ENCODE results near the gene SCN1B. TPM values are rescaled to one million over a fixed set of nuclear protein-coding genes. Genes with fewer than 3 reads are reported as not detected.

SCN1B gene
- total RNA-seq, 4 donors from 2014 or later: 0.26 to 5.9 (median 1.2) TPM; not detected in 1

DNA sequence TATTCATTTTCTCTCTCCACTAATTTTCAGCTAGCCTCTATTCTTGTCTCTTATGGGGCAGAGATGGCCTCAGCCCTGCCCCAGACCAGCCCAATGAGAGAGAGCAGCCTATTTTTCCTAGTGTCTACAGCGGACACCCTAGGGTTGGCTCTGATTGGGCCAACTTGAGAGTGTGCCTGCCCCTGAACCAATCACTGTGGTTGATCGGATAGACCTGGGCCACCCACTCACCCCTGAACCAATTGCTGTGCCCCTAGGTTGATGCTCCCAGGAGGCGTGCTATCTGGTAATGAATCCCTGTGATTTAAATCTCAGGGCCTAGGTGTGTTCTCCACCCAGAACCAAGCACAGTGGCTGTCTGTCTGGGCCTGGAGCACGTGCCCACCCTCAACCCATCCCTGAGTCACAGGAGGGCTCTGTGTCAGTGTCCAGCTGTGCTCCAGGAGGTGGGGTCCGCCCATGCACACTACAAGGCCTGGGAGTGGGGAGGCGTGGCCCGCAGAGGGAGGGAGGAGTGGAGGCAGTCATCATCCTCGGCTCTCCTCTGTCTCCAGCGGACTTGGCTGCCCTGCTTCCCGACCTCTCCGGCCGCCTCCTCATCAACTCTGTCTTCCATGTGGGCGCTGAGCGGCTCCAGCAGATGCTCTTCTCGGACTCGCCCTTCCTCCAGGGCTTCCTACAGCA is 14.9 kb upstream of the SCN1B start:
- TF ChIP-seq, protein P1, sequence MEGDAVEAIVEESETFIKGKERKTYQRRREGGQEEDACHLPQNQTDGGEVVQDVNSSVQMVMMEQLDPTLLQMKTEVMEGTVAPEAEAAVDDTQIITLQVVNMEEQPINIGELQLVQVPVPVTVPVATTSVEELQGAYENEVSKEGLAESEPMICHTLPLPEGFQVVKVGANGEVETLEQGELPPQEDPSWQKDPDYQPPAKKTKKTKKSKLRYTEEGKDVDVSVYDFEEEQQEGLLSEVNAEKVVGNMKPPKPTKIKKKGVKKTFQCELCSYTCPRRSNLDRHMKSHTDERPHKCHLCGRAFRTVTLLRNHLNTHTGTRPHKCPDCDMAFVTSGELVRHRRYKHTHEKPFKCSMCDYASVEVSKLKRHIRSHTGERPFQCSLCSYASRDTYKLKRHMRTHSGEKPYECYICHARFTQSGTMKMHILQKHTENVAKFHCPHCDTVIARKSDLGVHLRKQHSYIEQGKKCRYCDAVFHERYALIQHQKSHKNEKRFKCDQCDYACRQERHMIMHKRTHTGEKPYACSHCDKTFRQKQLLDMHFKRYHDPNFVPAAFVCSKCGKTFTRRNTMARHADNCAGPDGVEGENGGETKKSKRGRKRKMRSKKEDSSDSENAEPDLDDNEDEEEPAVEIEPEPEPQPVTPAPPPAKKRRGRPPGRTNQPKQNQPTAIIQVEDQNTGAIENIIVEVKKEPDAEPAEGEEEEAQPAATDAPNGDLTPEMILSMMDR (IDR thresholded peaks at IDR 0.05): no peak
- TF ChIP-seq POLR2A (IDR thresholded peaks at IDR 0.05): no peak
- peaks cover 10 to 85% (median 32%) of the 10 kb centered on the region in 3 donors for H3K36me3 ChIP-seq

DNA sequence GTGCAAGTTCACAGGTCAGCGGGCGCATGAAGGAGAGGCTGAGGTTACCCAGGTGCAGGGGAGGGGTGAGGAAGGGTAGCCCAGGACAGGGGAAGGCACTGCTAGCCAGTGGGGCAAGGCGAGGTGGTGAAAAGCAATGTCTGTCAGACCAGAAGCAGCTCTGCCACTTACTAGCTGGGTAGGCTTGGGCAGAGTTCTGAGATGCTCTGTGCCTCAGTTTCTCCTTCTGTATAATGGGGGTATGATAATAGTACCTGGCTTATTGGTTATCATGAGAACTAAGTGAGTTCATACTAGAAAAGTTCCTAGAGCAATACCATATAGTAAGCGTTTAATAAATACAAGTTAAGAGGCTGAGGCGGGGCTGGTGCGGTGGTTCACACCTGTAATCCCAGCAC is 14.3 kb upstream of the SCN1B start:
- no peak for DNase-seq
- 96 to 97% methylated on average over 4 of the region's 6 CpGs for WGBS, 2 donors
- peaks cover 17 to 50% (median 24%) of the 10 kb centered on the region in 3 donors for H3K4me1 ChIP-seq
- intact Hi-C loops (cut with DNase I): no loop called here
- H3K27me3 ChIP-seq: no peaks in the 10 kb centered on the region
- H3K9me3 ChIP-seq: no peaks in the 10 kb centered on the region
- TF ChIP-seq POLR2A (IDR thresholded peaks at IDR 0.05): no peak
- H3K36me3 ChIP-seq: peaks cover 10 to 85% (median 31%) of the 10 kb centered on the region in 3 donors
- no peak overlapping the region for H3K4me3 ChIP-seq
- H3K27ac ChIP-seq: peak overlapping the region in 1 of 4 donors; percentile 51

More for the DNA sequence above, 14.9 kb upstream of the SCN1B start:
- Histone ChIP-seq H3K9me3 (no peaks in the 10 kb centered on the region), H3K27ac (peak overlapping the region in 1 of 4 donors; percentile 51), H3K4me1 (peaks cover 17 to 50% (median 24%) of the 10 kb centered on the region in 3 donors), H3K4me3 (no peak overlapping the region), H3K27me3 (no peaks in the 10 kb centered on the region)
- intact Hi-C loops (cut with DNase I): no loop called here
- no peak for DNase-seq
- 65 to 85% methylated on average over 3 to 8 of the region's 16 CpGs for WGBS, 2 donors

DNA sequence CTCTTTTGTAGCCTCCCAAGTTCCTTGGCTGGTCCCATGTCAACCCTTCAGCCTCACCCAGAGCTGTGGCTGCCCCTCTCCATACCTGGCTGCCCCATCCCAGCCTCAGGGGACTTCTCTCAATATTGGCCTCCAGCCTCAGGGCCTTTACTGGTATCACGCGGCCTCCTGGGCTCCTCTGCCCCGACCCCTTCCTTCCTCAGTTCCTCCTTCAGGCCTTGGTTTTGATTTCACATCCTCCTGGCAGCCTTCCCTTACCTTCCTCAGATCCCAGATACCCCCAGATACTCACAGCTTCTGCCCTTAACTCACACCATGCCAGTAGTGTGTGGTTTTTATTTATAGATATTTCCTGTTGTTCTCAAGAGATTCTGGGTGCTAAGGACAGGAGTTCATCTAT is 12.8 kb upstream of the SCN1B start:
- TF ChIP-seq, protein P1 (IDR thresholded peaks at IDR 0.05): no peak
- TF ChIP-seq POLR2A (IDR thresholded peaks at IDR 0.05): no peak
- Histone ChIP-seq H3K9me3 (no peaks in the 10 kb centered on the region), H3K27ac (no peak overlapping the region), H3K36me3 (peaks cover 10 to 89% (median 42%) of the 10 kb centered on the region in 3 donors), H3K27me3 (no peaks in the 10 kb centered on the region), H3K4me3 (no peak overlapping the region), H3K4me1 (peaks cover 16 to 35% (median 22%) of the 10 kb centered on the region in 3 donors)
- WGBS, 2 donors: 72 to 86% methylated on average over 3 of the region's 3 CpGs
- DNase-seq: no peak
- intact Hi-C loops (cut with DNase I): no loop called here

DNA sequence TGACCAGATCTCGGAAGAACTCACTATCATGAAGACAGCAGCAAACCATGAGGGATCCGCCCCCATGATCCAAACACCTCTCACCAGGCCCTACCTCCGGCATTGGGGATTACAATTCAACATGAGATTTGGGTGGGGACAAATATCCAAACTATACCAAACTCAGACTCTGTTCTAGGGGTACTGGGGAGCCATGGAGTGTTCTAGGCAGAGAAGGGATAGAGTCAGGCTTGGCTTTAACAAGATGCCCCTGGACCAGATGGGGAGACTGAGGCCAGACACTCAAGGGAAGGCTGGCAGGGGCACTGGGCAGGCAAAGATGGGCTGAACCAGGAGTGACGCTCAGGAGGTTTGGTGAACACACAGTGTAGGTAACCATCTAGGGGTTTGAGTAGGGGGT is 11.9 kb upstream of the SCN1B start:
- Histone ChIP-seq H3K27me3 (no peaks in the 10 kb centered on the region), H3K9me3 (no peaks in the 10 kb centered on the region), H3K27ac (no peak overlapping the region), H3K4me3 (no peak overlapping the region), H3K4me1 (peaks cover 9 to 27% (median 13%) of the 10 kb centered on the region in 3 donors), H3K36me3 (peaks cover 10 to 98% (median 47%) of the 10 kb centered on the region in 3 donors)
- DNase-seq: no peak
- WGBS, 2 donors: 93 to 96% methylated on average over 3 to 4 of the region's 4 CpGs
- no peak for TF ChIP-seq POLR2A (IDR thresholded peaks at IDR 0.05)
- TF ChIP-seq, protein P1 (IDR thresholded peaks at IDR 0.05): no peak
- intact Hi-C loops (cut with DNase I): no loop called here

DNA sequence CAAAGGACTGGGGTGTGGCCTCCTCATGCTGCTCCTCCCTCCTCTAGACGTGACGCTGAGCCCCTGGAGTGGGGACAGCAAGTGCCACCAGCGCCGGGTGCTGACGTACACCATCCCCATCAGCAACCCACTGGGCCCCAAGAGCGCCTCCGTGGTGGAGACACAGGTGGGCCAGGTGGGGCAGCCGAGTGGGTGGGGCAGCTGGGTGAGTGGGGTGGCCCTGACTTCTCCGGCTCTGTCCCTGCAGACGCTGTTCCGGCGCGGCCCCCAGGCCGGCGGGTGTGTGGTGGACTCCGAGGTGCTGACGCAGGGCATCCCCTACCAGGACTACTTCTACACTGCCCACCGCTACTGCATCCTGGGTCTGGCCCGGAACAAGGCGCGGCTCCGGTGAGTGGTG is 11.1 kb upstream of the SCN1B start:
- intact Hi-C loops (cut with DNase I): no loop called here
- 43 to 100% methylated on average over 2 of the region's 22 CpGs for WGBS, 2 donors
- TF ChIP-seq POLR2A (IDR thresholded peaks at IDR 0.05): no peak
- Histone ChIP-seq H3K9me3 (no peaks in the 10 kb centered on the region), H3K27ac (no peak overlapping the region), H3K4me3 (no peak overlapping the region), H3K27me3 (no peaks in the 10 kb centered on the region), H3K4me1 (peaks cover 2 to 19% (median 6%) of the 10 kb centered on the region in 3 donors), H3K36me3 (peaks cover 10 to 99% (median 47%) of the 10 kb centered on the region in 3 donors)
- DNase-seq: no peak

GRCh38 chr19:35021016-35021415 is 9.3 kb upstream of the SCN1B start:
- Histone ChIP-seq H3K9me3 (no peaks in the 10 kb centered on the region), H3K4me1 (peaks cover 0 to under 1% (median 0%) of the 10 kb centered on the region in 3 donors), H3K36me3 (peaks cover 10 to 99% (median 54%) of the 10 kb centered on the region in 3 donors), H3K27me3 (no peaks in the 10 kb centered on the region), H3K4me3 (no peak overlapping the region), H3K27ac (no peak overlapping the region)
- 82 to 95% methylated on average over 10 of the region's 10 CpGs for WGBS, 2 donors
- no peak for DNase-seq
- intact Hi-C loops (cut with DNase I): no loop called here
- TF ChIP-seq POLR2A (IDR thresholded peaks at IDR 0.05): no peak
- TF ChIP-seq, protein P1 (IDR thresholded peaks at IDR 0.05): no peak
